NT2/D1 (cell line): ENCODE measurements around the gene ANKMY2.

Experiments used
- SUZ12 ChIP-seq: IDR thresholded peaks from 2 replicates; pipeline ENCODE4 v1.6.1; 2011; ENCODE audit not compliant: insufficient read length, insufficient read depth; ENCODE audit errors: extremely low read depth
- YY1 ChIP-seq: IDR thresholded peaks from 2 replicates; pipeline ENCODE4 v1.6.1; 2011; ENCODE audit not compliant: insufficient read length, insufficient read depth

DNA sequence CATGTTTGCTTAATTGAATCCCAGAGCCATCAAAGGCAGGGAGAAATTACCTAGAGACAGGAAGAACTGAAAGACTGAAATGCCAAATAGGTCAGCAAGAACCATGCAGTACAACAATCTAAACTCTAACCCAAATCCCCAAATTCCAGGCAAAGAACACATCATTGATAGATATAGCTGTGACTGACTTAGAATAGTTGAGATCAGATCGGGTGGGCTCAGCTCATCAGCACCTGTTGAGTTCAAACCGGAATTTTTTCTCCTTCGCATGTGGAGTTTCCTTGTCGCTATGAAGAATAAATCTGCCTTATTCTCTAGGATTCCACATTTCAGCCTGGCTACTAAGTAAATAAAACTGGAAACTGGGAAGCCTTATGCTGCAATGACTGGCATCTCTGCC lies 1.4 kb downstream of the ANKMY2 start:
- TF ChIP-seq YY1: no peak
- TF ChIP-seq SUZ12: no peak
